Measurements from ENCODE around the gene NKX1-1. TPM values are rescaled to one million over a fixed set of nuclear protein-coding genes. Genes with fewer than 3 reads are reported as not detected.
"Not testable (repeated sequence)": the region's sequence is repeated elsewhere in the genome, so short reads cannot be mapped to it uniquely, and the experiment has no call there.

The NKX1-1 gene
- polyA plus RNA-seq, 1 donor, result not detected

- DNase-seq (ENCODE audit: low read depth), result no peak
Measured at GRCh38 chr4:1375051-1375721, 31.1 kb downstream of the NKX1-1 start.

- no peak for DNase-seq (ENCODE audit: low read depth)
Measured at GRCh38 chr4:1374706-1375045, 31.6 kb downstream of the NKX1-1 start.

DNA sequence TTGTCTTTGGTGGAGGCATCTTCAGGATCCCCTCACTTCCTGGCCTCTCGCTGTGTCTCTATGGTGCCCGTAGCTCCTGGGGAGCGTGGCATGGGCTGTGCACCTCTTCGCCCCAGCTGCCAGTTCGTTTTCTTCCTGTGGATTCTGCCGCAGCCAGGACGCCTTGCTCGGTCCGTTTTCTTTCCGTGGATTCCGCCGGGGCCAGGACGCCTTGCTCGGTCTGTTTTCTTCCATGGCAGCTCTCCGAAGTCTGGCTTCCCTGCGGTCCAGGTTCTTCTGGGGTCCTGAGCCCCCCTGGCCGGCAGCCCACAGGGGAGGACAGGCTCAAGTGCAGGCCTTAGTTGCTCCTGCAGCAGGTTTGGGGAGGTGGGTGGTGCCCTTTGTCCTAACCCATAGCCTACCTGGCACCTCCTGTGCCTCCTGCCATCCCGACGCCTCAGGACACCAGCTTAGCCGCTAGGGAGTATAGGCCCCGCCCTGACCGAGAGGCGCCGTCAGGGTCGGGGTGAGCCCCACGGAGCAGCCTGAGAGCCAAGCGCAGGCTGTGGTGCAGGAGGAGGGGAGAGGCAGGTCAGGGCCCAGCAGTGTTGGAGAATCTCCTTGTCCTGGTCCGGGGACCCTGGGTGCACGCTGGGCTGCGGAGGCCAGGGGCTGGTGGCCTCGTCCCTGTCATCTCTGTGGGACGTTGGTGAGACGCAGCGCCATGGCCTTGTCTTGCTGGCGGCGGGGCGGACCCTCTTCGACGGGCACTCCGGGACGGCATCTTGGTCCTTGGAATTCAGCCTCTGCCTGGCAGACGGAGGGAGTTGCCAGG is 32.1 kb downstream of the NKX1-1 start:
- DNase-seq (ENCODE audit: low read depth), result no peak

DNA sequence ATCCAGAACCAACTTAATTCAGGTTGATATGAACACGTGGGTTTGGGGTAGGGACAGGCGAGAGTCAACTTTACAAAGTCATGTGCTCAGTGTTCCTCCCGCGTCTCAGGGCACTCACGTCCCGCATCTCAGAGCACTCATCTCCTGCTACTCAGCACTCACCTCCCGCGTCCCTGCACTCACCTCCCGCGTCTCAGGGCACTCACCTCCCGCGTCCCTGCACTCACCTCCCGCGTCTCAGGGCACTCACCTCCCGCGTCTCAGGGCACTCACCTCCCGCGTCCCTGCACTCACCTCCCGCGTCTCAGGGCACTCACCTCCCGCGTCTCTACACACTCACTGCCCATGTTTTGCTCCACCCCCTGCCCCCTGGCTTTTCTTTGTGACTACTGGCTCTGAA is 33.7 kb downstream of the NKX1-1 start:
- not testable (repeated sequence) for DNase-seq (ENCODE audit: low read depth)

DNA sequence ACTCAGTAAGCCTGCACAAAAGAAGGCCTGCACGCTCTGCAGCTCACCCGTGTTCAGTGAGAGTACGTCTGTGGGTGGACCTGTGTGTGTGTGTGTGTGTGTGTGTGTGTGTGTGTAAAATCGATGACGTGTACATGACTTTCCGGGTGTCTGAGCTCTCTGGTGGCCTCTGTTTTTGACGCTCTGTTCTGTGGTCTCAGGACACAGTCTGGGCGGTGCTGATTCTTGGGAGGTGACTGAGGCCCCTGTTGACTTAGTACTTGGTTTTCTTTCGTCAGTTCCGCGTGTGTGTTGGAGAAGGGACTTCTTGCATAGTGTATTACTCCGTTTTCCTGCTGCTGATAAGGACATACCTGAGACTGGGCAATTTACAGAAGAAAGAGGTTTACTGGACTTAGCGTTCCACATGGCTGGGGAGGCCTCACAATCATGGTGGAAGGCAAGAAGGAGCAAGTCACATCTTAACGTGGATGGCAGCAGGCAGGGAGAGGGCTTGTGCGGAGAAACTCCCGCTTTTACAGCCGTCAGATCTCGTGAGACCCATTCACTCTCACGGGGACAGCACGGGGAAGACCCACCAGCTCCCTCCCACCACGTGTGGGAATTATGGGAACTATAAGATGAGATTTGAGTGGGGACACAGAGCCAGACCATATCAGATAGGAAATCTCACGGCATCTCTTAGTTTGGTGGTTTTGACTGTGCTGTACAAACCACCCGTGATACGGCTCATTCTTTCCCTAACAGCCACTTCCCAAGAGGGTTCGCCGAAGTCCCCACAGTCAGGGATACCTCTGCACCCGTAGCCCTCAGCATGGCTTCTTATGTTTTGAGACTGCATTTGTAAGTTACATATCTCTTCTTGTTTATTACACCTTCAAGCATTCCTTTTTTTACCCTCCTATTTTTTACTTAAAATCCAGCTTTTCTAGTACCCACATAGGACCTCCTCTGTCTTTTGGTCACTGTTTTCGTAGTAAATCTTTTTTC is 34.8 kb downstream of the NKX1-1 start:
- DNase-seq (ENCODE audit: low read depth), result no peak

DNA sequence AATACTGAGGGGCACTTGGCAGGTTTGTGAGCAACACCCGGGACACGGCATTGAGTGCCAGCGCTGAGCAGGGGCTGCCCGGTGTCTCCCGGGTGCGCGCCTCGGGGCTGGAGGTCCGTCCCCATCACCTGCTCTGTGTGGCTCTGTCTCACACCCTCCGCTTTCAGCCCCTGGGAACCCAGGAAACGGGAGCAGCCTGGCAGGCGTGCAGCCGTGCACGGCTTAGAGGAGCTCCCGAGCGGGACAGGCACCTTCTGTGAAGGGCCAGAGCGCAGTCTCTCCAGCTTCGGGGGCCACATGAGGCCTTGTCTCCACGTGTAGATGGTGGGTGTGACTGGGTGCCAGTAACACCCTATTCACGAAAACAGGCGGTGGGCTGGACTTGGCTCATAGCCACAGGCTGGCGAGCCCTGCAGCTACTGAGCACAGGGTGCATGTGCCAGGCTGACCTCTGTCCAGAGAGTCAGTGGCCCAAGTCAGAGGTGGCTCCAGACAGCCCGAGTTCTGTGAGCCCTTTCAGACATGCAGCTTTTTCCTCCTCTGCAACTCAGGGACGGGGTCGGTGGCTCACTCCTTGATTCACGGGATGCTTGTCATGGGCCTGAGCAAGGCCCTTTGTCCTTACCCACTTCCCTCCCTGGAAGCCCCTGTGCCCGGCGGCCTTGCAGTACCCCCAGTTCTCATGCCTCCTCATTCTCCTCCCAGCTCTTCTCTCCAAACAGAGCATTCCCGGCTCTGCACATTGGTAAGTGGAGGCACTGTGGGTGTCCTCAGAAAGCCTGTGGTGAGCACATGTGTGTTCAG is 35.7 kb downstream of the NKX1-1 start:
- DNase-seq (ENCODE audit: low read depth), result no peak

GRCh38 chr4:1369479-1370079 is 36.7 kb downstream of the NKX1-1 start:
- no peak for DNase-seq (ENCODE audit: low read depth)

- no peak for DNase-seq (ENCODE audit: low read depth)
Measured at GRCh38 chr4:1369091-1369450, 37.2 kb downstream of the NKX1-1 start.

DNA sequence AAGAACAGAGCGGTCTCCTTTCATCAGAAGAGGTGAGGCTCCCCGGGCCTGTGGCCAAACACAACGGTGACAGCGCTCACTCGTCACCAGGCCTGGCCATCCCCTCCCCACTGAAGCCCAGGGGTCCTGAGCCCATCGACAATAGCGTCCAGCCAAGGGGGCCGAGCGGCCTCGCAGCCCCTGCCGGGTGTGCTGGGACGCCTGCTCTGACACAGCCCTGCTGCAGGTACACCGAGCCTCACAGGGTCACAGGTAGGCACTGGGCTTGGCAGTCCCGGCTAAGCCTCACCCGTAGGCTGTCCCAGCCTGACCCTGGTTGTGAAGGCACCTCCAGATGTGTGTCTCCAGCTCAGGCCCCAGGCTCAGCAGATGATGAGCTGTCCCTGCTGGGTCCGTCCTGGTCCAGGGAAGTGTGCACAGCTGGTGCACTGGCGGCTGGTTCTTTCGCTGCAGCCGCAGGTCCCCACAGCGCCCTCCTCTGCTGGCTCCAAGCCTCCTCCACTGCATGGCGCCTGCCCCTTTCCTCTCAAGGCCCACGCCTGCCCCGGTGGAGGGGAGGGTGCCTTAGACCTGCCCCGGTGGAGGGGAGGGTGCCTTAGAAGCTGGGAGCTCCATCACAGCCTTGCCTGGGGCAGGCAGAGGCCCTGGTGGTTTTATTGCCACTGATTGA is 37.7 kb downstream of the NKX1-1 start:
- DNase-seq (ENCODE audit: low read depth), result no peak

GRCh38 chr4:1367936-1368289 is 38.3 kb downstream of the NKX1-1 start:
- no peak for DNase-seq (ENCODE audit: low read depth)

- DNase-seq (ENCODE audit: low read depth), result no peak
Measured at GRCh38 chr4:1367230-1367935, 38.9 kb downstream of the NKX1-1 start.

- no peak for DNase-seq (ENCODE audit: low read depth)
Measured at GRCh38 chr4:1366371-1367229, 39.6 kb downstream of the NKX1-1 start.

GRCh38 chr4:1365271-1366178 is 40.7 kb downstream of the NKX1-1 start:
- no peak for DNase-seq (ENCODE audit: low read depth)

GRCh38 chr4:1364748-1365147 is 41.5 kb downstream of the NKX1-1 start:
- no peak for DNase-seq (ENCODE audit: low read depth)

DNA sequence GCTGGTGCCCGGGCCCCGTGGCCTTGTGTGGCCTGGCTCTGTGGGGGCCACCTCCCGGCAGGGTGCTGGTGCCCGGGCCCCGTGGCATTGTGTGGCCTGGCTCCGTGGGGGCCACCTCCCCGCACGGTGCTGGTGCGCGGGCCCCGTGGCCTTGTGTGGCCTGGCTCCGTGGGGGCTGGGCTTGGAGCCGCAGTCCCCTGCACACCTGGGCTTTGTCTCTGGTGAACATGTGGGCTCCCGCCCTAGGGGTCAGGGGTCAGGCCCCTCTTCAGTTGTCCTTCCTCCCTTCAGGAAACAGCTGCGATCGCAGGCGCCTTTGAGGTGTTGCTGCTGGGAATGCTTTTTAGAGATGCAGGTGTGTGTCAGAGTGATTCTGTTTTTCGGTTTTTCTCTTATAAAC is 42.0 kb downstream of the NKX1-1 start:
- no peak for DNase-seq (ENCODE audit: low read depth)

DNA sequence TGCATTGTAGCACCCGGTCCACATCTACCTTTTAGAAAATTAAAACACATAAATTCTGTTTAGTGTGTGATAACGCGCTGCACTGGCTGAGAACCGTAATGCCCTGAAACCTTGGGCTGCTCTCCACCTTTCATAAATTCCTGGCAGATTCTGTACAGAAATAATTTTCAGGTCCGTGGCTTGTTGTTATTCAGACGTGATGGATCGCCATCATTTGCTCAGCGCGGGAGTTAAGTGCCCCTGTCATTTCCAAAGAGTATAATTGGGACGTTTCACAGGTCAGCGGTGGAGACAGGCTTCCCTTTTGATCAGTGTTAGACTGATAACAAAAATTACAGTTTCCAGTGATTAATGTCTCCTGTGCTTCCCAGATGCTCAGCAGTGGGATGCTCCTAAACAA is 42.7 kb downstream of the NKX1-1 start:
- no peak for DNase-seq (ENCODE audit: low read depth)

DNA sequence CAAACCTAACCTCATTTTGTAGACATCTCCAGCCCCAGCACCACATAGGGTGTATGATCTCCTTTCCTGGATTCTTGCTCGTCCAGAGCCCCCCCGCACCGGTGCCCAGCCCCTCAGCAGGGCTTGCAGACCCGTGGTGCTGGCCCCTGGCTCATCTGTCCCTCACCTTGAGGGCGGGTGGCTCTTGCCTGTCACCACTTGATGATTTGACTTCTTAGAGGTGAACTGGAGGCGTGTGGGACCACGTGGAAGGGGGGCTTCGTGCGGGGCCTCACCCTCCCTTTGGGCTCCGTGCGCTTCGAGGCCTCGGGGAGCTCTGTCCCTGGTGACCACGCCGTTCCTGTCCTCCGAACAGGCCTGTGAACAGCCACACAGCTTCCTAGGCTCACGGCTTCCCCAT is 43.7 kb downstream of the NKX1-1 start:
- no peak for DNase-seq (ENCODE audit: low read depth)

GRCh38 chr4:1362046-1362445 is 44.2 kb downstream of the NKX1-1 start:
- no peak for DNase-seq (ENCODE audit: low read depth)

Measured in forelimb muscle (tissue), 1 donor.